ENCODE measurements around the gene SYNE2.
"Not testable (repeated sequence)": the region's sequence is repeated elsewhere in the genome, so short reads cannot be mapped to it uniquely, and the experiment has no call there.

The SYNE2 gene, protein sequence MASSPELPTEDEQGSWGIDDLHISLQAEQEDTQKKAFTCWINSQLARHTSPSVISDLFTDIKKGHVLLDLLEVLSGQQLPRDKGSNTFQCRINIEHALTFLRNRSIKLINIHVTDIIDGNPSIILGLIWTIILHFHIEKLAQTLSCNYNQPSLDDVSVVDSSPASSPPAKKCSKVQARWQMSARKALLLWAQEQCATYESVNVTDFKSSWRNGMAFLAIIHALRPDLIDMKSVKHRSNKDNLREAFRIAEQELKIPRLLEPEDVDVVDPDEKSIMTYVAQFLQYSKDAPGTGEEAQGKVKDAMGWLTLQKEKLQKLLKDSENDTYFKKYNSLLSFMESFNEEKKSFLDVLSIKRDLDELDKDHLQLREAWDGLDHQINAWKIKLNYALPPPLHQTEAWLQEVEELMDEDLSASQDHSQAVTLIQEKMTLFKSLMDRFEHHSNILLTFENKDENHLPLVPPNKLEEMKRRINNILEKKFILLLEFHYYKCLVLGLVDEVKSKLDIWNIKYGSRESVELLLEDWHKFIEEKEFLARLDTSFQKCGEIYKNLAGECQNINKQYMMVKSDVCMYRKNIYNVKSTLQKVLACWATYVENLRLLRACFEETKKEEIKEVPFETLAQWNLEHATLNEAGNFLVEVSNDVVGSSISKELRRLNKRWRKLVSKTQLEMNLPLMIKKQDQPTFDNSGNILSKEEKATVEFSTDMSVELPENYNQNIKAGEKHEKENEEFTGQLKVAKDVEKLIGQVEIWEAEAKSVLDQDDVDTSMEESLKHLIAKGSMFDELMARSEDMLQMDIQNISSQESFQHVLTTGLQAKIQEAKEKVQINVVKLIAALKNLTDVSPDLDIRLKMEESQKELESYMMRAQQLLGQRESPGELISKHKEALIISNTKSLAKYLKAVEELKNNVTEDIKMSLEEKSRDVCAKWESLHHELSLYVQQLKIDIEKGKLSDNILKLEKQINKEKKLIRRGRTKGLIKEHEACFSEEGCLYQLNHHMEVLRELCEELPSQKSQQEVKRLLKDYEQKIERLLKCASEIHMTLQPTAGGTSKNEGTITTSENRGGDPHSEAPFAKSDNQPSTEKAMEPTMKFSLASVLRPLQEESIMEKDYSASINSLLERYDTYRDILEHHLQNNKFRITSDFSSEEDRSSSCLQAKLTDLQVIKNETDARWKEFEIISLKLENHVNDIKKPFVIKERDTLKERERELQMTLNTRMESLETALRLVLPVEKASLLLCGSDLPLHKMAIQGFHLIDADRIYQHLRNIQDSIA (N-terminal part only)
- total RNA-seq, result 895 to 1,007 reads per million in 2 donors

DNA sequence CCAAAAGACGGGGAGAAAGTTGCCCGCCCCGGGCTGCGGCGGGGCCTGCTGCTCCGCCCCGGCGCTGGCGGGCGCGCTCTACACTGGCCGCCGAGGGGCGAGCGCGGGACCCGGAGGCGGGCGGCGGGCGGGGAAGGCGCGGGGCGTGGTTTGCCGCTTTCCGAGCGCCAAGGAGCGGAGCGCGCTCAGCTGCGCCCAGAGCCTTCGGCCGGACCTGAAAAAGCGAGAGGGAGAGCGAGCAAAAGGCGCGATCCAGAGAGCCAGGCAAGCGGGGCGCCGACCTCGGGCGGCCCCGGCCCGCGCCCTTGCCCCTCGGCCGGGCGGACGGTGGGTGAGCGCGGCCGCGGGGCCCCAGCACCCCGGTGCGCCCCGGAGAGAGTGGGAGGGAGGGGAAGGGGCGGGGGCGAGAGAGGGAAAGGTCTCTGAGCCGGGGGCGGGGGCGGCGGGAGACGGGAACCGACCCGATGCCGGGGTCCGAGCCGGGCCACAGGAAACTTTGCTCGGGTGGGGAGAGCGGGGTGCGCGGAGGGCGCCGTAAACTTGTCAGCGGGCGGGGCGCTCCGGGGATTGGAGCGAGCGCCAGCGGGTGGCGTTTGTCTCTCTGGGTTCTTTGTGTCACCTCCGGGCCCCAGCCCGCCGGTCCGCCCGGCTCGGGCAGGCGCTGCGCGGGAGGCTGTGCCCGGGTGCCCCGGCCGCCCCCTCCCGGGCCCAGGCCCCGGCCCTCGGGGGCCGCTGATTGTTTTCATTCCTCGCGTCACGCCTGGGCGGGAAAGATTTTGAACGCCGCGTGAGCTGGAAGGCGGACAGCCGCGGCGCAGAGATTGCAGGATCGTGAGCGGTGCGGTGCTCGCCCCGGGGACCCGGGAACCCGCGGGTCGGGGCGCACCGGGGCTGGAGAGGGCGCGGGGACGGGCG lies at the start of gene SYNE2:
SYNE2 (plus strand) TSS at position 188 of the 915 bp plus-strand sequence. CDS start 56,145 bp downstream, outside the sequence.
- peak; percentile 67 to 85 (median 74) for DNase-seq

DNA sequence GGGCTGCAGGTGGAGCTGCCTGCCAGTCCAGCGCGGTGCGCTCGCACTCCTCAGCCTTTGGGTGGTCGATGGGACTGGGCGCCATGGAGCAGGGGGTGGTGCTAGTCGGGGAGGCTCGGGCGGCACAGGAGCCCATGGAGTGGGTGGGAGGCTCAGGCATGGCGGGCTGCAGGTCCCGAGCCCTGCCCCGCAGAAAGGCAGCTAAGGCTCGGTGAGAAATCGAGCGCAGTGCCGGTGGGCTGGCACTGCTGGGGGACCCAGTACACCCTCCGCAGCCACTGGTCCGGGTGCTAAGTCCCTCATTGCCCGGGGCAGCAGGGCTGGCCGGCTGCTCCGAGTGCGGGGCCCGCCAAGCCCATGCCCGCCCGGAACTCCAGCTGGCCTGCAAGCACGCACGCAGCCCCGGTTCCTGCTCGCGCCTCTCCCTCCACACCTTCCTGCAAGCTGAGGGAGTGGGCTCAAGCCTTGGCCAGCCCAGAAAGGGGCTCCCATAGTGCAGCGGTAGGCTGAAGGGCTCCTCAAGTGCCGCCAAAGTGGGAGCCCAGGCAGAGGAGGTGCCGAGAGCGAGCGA lies 49.5 kb upstream of the SYNE2 start:
- not testable (repeated sequence) for DNase-seq

DNA sequence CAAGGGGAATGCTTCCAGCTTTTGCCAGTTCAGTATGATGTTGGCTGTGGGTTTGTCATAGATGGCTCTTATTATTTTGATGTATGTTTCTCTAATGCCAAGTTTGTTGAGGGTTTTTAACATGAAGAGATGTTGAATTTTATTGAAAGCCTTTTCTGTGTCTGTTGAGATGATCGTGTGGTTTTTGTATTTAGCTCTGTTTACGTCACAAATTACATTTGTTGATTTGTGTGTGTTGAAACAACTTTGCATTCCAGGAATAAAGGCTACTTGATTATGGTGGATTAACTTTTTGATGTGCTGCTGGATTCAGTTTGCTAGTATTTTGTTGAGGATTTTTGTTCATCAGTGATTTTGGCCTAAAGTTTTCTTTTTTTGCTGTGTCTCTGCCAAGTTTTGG lies 46.7 kb upstream of the SYNE2 start:
- DNase-seq, result not testable (repeated sequence)

DNA sequence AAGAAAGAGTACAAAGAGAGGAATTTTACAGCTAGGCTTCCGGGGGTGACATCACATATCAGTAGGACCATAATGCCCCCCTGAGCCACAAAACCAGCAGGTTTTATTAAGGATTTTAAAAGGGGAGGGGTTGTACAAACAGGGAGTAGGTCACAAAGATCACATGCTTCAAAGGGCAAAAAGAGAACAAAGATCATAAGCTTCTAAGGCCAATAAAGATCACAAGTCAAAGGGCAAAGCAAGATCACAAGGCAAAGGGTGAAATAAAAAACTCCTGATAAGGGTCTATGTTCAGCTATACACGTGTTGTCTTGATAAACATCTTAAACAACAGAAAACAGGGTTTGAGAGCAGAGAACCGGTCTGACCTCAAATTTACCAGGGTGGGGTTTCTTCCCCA lies 41.1 kb upstream of the SYNE2 start:
- not testable (repeated sequence) for DNase-seq

DNA sequence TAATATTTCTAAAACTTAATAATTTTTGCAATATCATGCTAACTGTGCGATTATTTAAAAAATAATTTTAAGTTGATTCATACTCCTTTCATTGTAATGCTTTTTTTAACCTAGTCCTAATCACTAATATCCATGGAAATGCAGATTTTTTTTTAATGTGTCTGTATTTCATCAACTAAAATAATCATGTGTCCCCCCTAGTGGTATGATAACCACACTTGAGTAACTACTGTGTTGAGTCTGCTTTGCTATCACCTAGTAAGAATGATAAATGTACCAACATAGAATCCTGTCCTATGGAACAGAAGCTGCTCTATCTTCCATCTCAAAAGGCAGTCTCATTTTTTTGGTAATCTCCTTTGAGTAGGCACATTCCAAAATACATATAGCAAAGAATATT lies 19.1 kb upstream of the SYNE2 start:
- no peak for DNase-seq

DNA sequence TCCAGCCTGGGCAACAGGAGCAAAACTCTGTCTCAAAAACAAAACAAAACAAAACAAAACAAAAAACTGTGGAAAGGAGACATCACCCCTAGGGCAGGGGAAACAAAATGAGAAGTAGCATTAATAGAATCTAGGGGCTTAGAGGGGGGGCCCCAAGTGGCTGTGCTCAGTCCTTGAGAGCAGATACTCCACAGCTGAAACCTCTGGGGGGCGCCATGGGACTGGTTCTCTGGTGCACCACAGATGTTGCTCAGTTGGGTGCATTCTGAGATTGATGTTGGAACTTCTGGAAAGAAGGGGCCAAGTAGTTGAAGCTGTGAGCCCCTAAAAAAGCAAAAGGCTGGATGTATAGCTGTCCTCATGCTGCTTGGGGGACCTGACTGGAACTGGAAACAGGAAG lies 11.8 kb upstream of the SYNE2 start:
- DNase-seq, result peak; percentile 23 to 46 (median 33)

DNA sequence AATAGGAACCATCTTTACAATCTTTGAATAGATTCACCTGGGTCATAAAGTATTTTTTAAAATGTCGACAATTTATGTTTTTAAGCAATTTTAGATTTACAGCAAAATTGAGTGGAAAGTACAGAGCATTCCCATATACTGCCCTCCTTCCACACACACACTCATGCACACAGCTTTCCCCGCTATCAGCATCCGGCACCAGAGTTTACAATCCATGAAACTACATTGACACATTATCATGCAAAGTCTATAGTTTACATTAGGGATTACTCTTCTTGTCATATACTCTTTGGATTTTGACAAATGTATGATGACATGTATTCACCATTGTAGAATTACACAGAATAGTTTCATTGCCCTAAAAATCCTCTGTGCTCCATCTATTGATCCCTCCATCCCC lies 9.0 kb upstream of the SYNE2 start:
- no peak for DNase-seq

DNA sequence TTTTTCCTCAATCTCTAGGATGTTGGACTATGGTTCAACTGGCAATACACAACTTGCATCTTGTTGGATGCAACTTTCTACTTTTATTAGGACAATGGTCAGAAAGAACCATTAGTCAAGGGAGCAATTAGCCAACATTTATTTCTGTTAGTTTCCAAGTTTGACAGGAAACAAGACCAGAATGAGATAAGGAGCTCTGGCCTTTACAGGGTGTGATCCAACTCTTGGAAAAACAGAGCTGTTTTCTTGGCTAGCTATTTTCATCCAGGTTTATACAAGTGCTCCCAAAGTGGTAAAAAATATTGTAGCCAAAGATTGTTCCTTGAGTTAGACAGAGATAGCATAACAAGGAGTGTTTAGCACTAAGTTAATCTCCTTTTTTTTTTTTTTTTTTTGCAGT lies 3.9 kb upstream of the SYNE2 start:
- no peak for DNase-seq

DNA sequence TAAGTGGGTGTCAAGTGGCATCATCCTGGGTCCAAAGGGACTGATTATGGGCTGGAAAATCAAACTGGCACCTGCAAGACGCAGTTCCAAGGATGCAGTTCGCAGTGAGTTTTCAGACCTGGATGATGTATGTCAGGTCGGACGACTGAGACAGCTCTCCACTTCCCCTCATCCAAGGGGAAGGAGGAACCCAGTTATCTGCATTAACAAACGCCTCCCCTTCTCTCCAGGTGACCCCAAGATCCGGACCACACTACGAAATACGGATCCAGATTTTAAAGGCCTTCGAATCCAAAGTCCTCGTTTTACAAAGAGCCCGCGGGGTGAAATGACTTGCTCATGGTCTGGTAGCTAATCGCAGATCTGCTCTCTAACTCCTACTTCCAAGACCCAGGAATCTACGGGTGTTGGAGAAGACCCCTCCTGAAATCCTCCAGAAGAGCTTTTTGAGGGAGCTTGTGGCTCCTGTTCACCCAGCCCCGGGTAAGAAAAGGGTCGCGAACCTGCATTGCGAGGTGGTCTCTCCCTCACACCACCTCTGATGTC lies 460 bp upstream of the SYNE2 start:
- DNase-seq, result peak in 1 of 5 experiments; percentile 12

DNA sequence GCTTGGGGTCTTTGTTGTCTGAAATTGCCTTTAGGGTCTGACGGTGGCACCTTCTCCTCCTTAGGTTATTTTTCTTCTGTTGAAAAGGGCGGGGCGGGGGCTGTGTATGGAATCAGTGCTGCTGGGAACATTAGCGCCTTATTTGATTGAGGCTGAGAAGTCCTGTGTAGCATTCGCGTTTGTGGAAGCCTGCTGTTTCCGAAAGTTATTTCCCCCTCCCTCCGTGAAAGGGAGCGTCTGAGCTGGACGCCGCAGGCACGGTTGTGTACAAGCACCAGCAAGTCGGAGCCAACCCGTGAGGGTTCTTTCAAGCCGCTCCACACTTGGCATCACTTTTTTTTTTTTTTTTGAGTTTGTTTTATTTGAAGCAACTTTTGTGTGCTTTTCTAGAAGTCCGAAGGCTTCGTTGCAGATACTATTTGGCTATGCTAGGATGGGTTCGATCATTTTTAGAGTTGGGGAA lies 1.1 kb downstream of the SYNE2 start:
- DNase-seq, result peak; percentile 12 to 61 (median 40)

DNA sequence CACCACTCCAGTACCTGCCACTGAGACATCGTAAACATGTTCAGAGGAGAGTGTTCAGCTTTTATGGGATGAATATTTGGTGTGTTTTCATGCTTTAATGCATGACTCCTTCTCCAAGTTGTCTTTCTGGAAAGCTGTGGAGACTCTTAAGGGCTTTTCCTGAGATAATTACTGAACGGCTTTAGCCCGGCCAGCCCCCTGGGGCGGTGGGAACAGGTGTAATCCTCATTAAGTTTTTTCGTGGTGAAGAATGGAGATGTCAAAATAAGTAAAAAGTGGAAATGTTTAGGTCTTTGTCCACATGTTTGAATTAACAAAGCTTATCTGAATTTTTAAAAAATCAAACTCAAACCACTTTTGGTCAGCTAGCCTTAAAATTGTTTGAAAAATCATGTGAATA lies 1.5 kb downstream of the SYNE2 start:
- DNase-seq, result no peak

DNA sequence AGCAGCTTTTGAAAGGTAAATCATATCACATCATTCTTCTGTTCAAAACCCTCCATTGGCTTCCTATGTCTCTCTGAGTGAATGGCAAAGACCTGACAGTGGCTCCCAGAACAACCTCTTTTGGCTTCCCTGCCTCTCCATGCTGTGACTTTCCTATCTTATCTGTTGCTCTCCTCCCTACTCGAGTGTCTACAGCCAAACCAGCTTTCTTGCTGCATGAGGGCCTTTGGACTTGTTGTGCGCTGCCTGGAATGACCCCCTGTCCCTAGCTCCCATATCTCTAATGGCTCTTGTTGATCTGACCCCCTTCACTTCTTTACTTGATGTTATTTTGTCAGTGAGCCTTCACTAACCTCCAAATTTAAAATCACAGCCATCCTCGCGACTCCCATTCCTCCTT lies 2.5 kb downstream of the SYNE2 start:
- DNase-seq, result no peak

DNA sequence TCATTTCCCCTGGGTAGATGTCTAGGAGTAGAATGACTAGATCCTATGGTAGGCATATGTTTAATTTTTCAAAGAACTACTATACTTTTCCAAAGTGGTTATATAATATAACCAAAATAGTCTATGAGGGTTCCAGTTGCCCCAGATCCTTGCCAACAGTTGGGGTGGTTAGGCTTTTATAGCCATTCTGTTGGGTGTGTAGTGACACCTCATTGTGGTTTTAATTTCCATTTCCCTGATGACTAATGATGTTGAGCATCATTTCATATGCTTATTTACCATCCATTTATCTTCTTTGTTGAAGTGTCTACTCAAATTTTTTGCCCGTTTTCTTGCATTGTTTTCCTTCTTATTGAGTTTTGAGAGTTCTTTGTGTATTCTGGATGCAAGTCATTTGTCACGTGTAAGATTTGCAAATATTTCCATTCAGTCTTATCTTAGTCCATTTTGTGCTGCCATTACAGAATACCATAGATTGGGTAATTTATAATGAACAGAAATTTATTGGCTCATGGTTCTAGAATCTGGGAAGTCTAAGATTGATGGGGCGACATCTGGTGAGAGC lies 4.7 kb downstream of the SYNE2 start:
- peak in 2 of 5 experiments; percentile 66 to 70 for DNase-seq

DNA sequence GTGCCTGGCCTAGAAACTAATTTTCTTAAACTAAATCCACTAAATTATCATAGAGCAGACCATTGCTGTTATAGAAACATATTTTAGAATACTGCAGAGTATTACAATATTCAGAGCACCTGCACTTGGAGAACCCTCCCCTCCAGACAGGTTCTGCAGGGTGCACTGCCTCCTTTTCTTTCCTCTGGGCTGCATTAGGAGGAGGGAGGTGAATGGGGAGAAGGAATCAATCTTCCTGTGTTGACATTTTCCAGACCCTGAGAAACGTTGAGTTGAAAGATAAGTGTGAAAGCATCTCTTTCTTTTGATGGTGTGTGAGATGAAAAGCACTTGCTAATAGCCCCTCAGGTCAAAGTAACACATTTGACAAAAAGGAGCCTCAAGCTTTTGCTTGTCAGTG lies 7.3 kb downstream of the SYNE2 start:
- DNase-seq, result no peak

DNA sequence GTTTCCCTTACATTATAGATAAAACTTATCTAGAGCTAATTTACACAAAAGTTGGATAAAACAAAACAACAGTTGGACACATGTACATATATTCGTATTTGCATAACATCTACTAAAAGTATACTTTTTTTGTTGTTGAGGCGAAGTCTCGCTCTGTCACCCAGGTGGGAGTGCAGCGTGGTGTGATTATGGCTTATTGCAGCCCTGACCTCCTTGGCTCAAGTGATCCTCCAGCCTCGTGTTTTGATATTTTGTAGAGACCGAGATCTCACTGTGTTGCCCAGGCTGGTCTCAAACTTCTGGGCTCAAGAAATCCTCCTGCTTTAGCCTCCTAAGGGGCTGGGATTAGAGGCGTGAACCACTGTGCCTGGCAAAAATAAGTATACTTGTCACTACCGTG lies 9.4 kb downstream of the SYNE2 start:
- no peak for DNase-seq

DNA sequence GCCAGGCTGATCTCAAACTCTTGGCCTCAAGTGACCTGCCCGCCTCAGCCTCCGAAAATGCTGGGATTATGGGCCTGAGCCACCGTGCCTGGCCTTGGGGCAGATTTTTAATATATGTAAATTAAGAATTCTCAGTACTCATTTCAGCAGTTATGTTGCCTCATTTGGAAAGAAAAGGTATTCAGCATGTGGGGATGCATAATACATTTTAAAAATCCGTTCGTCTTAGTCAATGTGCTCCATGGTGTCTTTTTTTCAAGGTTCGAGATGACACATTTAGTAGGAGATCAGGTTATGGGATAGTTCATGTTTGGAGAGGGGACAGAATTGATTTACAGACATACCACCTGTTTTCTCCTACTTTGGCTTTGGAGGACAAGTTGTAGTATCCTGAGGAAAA lies 10.2 kb downstream of the SYNE2 start:
- no peak for DNase-seq

DNA sequence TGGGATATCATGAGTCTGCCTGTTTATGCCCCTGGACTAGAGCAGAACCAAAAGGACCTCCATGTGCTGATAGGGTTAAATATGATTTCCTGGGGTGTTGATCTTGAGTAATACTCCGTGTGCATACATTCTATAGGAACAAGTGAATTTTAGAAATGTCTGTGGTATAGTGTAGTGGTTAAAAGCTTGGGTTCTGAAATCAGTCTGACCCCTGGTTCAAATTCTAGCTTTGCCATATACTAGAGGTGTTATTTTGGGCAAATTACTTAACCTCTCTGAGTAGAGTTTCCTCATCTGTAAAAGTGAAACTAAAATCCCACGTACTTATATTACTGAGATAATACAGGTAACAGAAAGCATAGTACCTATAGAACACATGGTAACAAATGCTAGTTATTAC lies 12.0 kb downstream of the SYNE2 start:
- DNase-seq, result not testable (repeated sequence)

DNA sequence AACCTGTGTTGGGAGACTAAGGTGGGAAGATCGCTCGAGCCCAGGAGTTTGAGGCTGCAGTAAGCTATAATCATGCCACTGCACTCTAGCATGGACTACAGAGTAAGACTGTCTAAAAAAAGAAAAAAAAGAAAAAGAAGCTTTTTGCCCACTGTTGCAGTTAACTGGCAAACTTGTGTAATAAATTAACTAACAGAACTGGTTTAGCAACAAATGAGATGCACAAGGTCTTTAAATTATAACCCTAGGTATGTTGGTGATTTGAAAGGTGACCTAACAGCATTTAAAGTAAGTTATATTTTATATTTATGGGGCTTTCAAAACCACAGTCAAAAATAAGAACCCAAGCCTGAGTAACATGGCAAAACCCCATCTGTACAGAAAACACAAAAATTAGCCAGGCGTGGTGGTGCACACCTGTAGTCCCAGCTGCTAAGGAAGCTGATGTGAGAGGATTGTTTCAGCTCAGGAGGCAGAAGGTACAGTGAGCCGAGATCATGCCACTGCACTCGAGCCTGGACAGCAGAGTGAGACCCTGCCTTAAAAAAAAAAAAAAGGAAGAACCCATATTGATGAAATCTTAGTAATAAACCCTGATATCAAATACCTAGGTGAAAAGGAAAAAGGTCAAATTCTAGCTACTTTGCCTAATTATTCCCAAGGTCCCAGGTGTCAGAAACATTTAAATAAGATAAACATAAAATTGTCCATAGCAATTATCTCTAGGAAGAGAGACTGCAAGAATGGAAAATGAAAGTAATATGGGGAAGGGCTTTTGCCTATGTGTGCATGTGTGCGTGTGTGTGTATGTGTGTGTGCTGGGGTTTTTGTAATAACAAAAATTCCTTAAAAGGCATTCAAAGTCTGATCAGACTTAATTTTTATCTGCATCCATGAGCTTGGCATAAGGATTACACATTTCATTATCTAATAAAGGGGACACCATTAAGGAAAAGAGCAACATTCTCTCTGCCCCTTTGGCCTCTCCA lies 15.4 kb downstream of the SYNE2 start:
- peak in 2 of 5 experiments; percentile 30 to 37 for DNase-seq

All from T-helper 2 cell (primary cell).